Ammon's horn (tissue), 1 donor: ENCODE measurements around the gene DCDC2C.

Experiments used
- DNase-seq: peaks from one replicate; pipeline ENCODE4 v3.0.0-alpha.2; 2016; ENCODE audit warnings: low spot score

The DCDC2C gene

DNA sequence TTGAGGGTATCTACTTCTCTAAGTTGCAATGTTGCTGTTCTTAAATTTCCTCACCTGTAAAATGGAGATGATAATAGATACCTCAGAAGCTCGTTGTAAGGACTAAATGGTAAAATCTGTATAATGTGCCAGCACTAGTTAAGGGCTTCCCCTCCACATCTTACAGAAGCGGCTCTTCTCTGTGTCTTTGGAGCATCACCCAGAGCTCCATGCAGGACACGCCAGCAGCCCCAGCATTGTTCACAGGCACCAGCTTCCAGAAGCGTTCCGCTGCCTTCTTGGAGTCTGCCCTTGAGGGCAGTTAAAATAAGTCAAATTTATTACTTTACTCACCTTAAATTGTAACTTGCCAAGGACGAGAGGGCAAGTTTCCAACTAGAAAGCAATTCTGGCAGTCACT is 5.8 kb downstream of the DCDC2C start:
- DNase-seq = no peak

DNA sequence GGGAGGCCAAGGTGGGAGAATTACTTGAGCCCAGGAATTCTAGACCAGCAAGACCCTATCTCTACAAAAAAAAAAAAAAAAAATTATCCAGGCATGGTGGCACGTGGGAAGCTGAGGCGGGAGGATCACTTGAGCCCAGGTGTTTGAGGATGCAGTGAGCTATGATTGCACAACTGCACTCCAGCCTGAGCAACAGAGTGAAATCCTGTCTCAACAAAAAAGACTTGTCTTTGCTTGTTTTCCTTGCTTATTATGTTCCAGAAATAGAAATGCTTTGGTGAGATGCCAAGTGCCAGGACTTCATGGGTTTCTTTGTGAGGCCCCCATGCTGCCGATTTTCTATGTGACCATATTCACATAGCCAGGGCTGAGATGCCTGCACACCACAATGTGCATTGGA is 9.0 kb downstream of the DCDC2C start:
- DNase-seq = no peak

DNA sequence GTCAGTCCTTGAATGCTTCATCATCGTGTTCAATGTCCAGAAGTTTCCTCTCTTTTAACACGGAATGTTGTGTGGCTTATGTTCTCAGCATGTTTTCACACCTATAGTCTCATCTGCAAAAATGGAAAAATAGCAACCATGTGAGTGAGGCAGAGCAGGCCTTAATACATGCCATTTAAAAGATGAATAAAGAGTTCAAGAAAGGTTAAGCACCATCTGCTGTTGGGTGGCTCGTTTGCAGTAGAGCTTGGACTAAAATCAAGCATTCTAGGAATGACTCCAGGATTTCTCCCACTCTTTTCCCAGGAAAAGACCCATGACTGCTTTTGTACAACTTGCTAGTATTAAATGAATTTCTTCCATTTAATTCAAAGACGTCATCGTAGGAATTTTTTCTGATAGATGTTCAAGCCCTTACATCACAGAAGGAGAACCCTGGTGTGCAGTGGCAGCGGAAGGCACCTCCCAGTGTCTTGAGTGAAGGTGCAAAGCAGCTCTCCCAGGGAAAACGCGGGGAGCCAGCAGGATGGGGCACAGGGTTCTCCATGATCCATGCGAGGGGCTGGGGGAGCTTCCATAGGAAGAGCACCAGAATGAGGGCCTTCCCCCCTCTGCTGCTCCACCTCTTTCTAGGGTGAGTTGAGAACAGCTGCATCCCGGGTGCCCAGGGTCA is 9.6 kb downstream of the DCDC2C start:
- peak; percentile 34 for DNase-seq

DNA sequence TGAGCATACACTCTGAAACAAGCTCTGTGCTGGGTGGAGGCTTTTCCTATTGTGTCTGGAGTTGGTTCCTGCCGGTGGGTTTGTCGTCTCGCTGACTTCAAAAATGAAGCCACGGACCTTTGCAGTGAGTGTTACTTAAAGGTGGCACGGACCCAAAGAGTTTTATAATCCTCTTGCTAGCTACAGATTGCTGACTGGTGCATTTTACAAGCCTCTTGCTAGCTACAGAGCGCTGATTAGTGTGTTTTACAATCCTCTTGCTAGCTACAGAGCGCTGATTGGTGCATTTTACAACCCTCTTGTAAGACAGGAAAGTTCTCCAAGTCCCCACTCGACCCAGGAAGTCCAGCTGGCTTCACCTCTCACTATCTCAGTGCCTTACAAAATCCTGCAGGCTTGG is 15.3 kb downstream of the DCDC2C start:
- no peak for DNase-seq

DNA sequence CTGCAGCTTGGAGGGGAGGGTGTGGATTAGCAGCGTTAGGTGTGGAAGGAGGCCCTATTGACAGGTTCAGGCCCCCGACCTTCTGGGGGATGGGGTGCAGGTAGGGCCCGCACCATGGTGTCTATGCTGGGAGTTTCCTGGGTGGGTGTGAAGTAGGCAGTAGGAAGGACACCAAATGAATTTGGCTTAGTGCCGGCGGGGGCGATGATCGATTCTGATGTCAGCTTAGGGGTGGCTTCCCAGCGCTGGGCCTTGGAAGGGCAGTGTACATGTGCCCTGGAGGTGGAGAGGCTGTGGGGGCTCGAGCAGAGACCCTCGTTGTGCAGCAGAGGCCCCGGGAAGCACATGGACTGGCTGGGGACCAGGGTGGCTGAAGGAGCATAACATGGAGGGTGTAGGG is 21.6 kb downstream of the DCDC2C start:
- DNase-seq = no peak

DNA sequence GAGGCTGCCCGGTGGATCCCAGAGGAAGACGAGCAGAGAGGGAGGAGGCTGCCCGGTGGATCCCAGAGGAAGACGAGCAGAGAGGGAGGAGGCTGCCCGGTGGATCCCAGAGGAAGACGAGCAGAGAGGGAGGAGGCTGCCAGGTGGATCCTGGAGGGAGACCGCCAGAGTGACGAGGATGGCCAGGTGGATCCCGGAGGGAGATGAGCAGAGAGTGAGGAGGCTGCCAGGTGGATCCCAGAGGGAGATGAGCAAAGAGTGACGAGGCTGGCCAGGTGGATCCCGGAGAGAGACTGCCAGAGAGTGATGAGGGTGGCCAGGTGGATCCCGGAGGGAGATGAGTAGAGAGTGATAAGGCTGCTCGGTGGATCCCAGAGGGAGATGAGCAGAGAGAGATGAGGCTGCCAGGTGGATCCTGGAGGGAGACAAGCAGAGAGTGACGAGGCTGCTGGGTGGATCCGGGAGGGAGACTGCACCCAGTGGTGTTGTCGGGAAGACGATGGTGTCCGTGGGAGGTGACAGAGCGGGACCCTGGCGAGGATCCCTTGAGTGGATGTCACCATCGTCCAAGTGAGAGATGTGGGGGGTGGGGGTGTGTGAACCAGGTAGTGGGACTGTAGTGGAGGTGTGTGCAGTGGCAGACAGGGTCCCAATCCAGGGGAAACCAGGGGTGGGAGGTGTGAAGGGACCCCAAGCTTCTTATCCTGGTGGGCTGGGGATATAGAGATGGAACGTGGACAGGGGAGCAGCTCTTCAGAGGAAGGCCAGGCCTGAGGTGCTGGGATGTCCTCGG is 22.3 kb downstream of the DCDC2C start:
- DNase-seq = no peak

DNA sequence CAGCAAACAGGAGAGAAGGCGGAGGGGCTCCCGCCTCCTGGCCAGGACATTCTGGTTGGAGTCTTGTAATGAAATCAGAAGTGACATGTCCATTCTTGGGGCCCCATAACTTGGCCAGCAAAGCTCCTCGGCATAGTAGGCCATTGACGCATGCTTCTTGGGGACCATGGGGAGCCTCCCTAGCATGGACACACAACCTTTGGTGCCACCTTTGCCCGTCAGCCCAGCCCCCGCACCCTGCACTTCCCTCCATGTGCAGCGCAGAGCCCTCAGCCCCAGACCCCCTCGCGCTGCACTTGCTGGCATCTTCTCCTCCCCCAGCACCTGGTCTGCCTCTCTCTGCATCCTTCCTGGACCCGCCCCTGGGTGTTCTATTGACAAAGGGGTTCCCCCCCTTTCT is 23.1 kb downstream of the DCDC2C start:
- DNase-seq = no peak

DNA sequence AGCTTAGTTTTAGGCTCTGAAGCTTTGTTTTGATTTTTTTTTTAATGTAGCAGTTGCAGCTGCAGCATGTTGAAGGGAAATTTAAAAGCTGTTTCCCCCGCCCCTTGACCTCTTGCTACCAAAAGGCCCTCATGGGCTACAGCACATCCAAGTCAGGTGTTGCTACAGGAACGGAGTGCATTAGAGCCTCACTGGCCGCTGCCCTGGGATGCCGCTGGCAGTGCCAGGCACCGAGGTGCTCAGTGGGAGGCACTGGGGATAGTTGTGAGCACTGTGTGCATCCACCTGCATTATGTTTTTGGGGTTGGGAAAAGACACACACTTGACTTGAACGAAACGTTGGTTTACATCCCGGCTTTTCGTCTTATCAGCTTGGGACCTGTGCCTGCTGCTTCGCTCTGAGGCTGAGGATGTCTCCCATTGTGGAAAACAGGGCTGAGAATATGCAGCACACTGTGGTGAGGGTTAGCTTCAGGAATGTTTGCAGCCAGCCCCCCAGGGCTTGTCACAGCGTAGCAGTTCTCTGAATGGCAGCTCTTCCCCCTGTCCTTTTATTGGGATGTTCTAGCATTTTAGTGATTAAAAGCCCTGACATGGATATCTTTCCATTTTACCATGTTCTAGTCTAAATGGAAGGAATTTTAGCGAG is 24.1 kb downstream of the DCDC2C start:
- no peak for DNase-seq

DNA sequence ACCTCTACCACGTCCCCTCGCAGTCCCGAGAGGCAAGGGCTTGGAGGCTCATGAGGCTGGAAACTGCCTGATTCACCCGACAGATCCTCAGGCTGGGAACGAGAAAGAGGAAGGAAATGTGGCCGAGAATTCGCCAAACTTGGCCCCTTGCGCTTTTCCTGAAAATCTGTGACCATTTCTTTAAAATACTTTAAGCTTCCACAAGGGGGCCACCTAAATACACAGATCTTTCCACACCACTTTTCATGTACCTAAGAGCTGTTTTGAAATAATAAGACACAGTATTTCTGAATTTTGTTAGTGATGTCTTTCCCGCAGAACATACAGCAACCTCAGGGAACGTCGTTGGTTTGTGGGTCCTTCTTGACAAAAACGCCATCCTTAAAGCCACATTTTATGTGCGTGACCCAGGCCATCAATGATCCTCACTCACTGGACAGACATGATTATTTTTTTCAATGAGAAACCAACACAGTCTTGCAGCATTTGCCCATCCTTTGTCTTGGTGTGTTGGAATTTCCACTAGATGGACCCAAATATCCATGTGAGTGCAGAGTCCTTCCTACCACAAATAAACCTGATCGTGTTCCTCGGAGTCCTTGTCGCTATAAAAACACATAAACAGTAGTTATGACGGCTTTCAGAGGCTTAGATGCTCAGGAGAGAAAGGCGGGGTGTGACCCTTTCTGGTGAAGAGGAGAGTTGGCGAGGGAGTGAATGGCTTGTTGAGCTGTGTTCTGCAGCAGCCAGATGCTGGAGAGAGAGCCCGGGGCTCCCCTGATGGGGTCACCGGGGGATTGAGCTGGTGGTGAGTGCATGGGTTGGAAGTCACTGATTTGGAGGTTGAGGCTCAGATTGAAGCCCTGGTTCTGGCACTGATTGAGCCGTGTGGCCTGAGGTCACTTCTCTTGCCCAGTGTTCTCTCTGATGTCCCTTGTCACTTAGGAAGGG is 25.0 kb downstream of the DCDC2C start:
- peak; percentile 39 for DNase-seq

DNA sequence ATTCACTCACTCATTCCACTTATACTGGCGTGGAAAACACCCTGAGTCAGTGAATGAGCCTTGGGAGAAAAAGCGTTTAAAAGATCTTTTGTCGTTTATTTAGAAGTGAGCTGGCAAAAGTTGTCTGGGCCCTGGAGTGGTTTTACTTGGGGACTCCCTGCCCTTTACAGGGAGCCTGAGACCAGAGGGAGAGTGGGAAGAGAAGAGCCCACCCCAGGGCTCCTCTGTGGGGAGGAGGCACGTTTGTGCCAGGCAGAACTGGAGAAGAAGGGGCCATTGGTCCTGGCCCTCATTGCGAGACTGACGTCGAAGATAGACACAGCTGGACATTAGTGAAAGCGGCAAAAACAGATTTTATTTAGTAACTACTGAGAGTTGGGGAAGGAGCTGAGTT is 25.7 kb downstream of the DCDC2C start:
- DNase-seq = no peak

DNA sequence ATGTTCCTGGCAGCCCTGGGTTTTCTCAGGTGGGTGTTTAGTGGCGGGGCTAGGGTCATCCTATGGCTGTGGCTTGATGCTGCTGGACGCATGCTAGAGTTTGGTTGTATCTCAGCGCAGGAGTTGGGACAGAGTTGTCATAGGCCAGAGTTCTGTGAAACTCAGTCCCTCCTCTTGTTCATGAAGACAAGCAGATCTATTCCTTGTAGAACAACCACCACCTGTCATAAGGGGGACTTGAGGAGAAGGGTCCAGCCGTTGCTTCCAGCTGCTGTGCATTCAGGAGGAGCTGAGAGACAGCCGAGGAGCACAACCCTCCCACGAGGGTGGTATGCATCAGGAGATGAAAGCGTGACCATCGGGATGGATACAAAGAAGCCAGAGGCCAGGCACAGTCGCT is 26.4 kb downstream of the DCDC2C start:
- DNase-seq = no peak

DNA sequence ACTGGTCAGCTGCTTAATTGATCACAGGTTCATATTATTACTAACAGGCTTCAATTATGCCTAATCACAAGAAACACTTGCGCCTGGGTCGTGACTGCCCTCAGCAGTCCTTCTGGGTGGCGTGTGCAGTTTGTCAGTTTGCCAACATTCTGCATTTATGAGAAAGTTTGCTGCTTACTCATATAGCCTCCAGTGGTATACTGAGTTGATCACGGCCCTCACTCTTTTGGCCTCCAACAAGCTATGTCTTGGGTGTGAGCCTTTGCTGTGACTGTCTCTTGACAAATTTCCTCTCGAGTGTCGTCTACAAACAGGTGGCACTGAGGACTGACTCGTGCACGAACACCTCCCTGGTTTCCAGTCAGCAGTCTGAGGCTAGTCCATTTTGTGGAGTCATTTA is 27.3 kb downstream of the DCDC2C start:
- DNase-seq = no peak

DNA sequence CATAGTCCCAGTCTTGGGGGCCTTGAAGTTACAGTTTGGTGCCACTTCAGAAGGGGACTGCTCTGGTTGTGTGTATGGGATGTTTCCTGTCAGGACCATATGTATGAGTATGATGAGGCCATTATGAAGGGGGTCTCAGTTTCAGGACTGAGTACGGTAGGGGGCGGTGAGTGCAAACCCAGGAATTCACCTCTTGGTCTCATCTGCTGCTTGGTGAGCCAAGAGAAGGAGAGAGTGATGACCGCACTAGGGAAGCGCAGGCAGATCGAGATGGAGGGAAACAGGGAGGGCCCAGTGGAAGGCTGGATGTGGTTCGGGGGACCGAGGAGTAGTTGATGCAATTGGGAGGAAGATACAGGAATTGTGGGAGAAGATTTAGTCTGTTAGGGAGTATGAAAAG is 28.5 kb downstream of the DCDC2C start:
- DNase-seq = no peak

DNA sequence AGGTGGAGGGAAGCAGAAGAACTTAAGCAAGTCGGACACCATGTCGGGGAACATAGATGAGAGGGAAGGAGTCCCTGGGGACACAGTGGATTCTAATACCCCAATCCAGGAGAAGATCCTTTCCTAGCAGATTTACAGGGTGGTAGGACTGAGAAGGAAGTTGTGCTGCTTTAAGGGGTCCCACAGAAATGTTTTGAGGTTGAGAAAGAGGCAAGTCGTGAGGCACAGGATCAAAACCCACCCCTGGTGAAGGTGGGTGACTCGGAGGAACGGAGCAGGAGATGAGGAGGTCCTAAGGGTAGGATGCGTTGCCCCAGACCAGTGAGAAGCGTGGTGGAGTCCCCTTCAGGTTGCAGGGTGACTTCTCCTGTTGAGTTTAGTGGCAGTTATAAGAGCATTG is 32.7 kb downstream of the DCDC2C start:
- no peak for DNase-seq

DNA sequence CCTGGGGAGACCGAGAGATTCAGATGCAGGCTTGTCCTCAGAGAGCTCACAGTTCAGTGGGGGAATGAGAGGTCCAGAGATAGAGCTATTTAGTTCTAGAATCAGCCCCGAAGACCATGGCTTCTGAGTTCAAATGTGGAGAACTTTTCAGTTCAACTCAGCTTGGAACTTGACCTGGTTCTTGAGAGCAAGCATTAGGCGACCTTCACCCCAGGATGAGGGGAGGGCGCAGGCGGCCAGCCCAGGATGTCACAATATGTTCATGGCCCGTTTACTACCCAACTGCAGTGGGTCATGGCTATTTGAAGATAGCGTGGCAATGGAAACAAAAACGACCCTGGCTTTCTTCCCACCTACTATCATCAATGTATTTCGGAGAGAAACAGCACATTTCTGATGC is 33.8 kb downstream of the DCDC2C start:
- DNase-seq = no peak

DNA sequence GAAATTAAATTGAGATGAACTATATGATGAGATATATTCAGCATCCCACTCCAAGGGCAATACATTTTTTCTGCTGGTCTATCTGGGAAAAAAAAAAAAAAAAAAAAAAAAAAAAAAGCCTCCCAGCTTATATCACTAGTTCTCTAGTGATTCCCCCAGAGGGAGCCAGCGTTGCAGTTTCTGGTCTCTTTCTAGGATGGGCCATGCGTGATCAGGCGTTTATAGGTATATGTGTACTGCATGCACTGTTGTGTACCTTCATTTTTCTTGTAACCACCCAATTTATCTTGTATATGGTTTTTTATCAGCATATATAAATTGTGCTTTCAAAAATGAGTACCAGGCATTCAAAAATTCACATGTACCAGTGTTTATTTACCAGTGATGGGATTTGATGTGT is 35.1 kb downstream of the DCDC2C start:
- DNase-seq = no peak

DNA sequence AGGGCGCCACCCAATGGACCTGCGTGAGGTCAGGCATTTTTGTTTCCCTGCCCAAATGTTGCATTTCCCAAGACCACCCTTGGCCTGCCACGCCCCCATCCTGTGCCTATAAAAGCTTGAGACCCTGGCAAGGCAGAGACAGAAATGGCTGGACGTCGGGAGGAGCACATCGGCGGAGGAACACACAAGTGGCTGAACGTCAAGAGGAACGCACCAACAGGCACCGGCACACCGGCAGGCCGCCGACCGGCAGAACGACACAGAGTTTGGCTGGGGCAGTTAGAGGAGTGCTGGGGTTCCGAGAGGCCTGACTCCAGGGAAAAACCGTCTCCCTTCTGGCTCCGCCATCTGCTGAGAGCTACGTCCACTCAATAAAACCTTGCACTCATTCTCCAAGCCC is 35.9 kb downstream of the DCDC2C start:
- DNase-seq = no peak

DNA sequence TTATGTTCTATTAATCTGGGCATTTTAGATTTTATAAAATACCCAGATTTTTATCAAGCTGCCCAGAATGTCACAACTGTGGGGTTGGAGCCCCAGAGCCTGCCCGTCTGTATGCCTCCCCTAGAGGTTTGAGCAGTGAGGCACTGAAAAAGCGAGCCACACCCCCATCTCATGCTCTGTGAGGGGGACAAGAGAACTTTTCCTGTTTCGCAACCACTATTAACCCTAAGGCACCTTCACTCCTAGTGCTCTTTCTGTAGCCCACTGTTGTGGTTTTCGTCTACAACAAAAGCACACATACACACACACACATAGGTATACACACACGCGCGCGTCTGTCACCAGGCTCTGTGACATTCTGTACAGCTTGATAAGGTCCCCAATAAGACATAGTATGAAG is 38.0 kb downstream of the DCDC2C start:
- DNase-seq = no peak

DNA sequence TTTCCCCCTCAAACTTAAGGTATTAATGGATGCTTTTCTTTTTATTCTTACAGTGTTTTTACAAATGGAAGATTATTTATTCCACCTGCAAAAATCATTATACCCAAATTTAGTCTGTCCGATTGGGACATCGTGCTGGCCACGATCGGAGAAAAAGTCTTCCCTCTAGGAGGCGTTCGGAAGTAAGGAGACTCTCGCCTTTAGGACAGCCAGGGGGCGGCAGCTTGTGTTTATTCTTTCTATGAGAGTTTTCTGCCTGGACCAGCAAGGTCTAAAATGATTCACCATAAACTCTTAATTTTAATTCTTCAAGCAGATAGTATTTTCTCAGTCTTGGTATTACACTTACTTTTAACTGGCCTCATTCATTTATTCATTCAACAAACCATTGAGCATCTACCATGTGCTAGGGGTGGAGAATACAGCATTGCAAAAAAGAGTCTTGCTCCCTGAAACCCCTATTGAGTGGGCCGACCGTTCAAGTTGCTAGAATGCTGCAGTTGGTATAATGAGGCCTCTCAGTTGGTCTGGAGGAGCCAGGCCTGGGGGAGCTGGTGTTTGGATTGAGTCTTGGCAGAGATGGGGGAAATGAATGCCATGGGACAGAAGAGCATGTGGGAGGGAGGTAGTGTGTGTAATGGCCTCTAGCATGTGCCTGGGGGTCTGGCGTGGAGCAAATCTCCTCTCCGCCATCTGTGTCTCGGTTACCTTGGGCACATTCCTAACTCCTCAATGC is 38.7 kb downstream of the DCDC2C start:
- DNase-seq = no peak

DNA sequence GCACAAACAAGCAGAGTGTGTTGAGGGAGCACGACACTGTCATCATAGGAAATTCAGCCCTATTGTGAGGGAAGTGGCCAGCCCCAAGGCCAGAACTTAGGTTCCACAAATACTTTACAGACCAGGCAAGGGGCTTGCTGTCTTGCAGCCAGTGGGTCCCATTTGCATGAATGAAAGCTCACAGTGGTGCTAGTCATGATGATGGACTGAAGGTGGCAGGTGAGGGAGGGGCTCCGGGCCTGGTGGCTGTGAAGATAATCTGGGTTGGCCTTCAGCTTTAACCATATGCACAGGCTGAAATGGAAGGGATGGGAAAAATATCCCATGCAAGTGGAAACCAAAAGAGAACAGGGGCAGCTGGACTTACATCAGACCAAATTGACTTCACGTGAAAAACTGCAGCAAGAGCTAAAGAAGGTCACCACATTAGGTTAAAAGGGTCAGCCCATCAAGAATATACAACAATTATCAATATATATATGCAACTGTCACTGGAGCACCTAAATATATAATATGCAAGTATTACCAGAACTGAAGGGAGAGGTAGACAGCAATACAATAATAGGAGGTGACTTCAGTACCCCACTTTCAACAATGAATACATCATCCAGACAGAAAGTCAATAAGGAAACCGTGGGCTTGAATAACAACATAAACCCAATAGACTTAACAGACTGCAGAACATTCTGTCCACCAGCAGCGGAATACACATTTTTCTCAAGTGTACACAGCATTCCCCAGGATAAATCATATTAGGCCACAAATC is 39.6 kb downstream of the DCDC2C start:
- DNase-seq = no peak
